WERI-Rb-1 (cell line): ENCODE data around the gene TBC1D10A.

Source experiments
- DNase-seq: peaks from one replicate; pipeline ENCODE4 v3.0.0-alpha.2; 2020
- H3K27ac ChIP-seq: fragments of 250-450 bp; sonication (Bioruptor Pico); 2 replicates; pipeline ENCODE4 v1.5.1; 2020; ENCODE audit warnings: mild to moderate bottlenecking, moderate library complexity
- H3K27me3 ChIP-seq: fragments of 250-450 bp; sonication (Bioruptor Pico); 2 replicates; pipeline ENCODE4 v1.5.1; 2021; ENCODE audit warnings: mild to moderate bottlenecking, low read depth, moderate library complexity; ENCODE audit not compliant: insufficient read depth, severe bottlenecking
- H3K36me3 ChIP-seq: fragments of 250-450 bp; sonication (Bioruptor Pico); 2 replicates; pipeline ENCODE4 v1.5.1; 2020; ENCODE audit warnings: mild to moderate bottlenecking, moderate library complexity
- H3K4me3 ChIP-seq: 2 replicates; pipeline ENCODE4 v1.5.1; 2011; ENCODE audit warnings: low read depth, mild to moderate bottlenecking, control low read depth, low read length
- H3K9me3 ChIP-seq: fragments of 250-450 bp; sonication (Bioruptor Pico); 2 replicates; pipeline ENCODE4 v1.5.1; 2021; ENCODE audit warnings: mild to moderate bottlenecking, moderate library complexity; ENCODE audit not compliant: severe bottlenecking
- TF ChIP-seq, protein P1 (sequence below): IDR thresholded peaks from 2 replicates; pipeline ENCODE4 v1.5.1; 2011; ENCODE audit warnings: low read depth, mild to moderate bottlenecking, control low read depth, inconsistent platforms, low read length

The TBC1D10A gene

GRCh38 chr22:30245181-30245984 lies 81.4 kb downstream of the TBC1D10A start:
- H3K9me3 ChIP-seq: no peaks in the 10 kb centered on the region
- peaks cover 8% of the 10 kb centered on the region; the same call in 1 of the 2 replicates for H3K36me3 ChIP-seq
- TF ChIP-seq, protein P1, sequence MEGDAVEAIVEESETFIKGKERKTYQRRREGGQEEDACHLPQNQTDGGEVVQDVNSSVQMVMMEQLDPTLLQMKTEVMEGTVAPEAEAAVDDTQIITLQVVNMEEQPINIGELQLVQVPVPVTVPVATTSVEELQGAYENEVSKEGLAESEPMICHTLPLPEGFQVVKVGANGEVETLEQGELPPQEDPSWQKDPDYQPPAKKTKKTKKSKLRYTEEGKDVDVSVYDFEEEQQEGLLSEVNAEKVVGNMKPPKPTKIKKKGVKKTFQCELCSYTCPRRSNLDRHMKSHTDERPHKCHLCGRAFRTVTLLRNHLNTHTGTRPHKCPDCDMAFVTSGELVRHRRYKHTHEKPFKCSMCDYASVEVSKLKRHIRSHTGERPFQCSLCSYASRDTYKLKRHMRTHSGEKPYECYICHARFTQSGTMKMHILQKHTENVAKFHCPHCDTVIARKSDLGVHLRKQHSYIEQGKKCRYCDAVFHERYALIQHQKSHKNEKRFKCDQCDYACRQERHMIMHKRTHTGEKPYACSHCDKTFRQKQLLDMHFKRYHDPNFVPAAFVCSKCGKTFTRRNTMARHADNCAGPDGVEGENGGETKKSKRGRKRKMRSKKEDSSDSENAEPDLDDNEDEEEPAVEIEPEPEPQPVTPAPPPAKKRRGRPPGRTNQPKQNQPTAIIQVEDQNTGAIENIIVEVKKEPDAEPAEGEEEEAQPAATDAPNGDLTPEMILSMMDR: no peak
- no peaks in the 10 kb centered on the region for H3K27me3 ChIP-seq
- H3K27ac ChIP-seq: peak overlapping the region; percentile 60
- peak overlapping the region; percentile 70 for H3K4me3 ChIP-seq
- peak; percentile 40 for DNase-seq

GRCh38 chr22:30244641-30245040 lies 82.1 kb downstream of the TBC1D10A start:
- Histone ChIP-seq H3K27ac (no peak overlapping the region), H3K9me3 (no peaks in the 10 kb centered on the region), H3K27me3 (no peaks in the 10 kb centered on the region), H3K4me3 (no peak overlapping the region), H3K36me3 (peaks cover 8% of the 10 kb centered on the region; the same call in 1 of the 2 replicates)
- TF ChIP-seq, protein P1: no peak
- no peak for DNase-seq

- H3K27ac ChIP-seq: no peak overlapping the region
- peaks cover 8% of the 10 kb centered on the region; the same call in 1 of the 2 replicates for H3K36me3 ChIP-seq
- H3K4me3 ChIP-seq: no peak overlapping the region
- H3K9me3 ChIP-seq: no peaks in the 10 kb centered on the region
- no peak for DNase-seq
- no peaks in the 10 kb centered on the region for H3K27me3 ChIP-seq
- TF ChIP-seq, protein P1: no peak
These were observed 82.7 kb downstream of the TBC1D10A start for GRCh38 chr22:30244066-30244465.

DNA sequence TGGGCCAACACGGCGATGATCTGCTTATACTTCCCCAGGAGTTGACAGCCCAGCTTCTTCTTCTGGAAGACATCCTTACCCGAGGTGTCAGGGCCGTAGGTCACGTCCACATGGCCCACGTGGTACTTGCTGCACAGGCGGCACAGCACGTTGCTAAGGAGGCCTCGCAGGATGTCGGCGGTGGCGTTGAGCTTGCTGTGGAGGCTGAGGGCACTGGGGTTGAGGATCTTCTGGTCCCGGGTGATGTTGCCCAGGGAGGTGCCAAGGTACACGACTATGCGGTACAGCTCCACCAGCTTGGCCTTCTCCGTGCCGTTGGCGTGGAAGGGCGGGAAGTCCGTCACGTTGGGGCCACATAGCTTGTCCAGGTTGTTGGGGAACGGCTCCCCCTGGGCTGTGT lies 83.1 kb downstream of the TBC1D10A start:
- Histone ChIP-seq H3K27me3 (no peaks in the 10 kb centered on the region), H3K4me3 (no peak overlapping the region), H3K27ac (no peak overlapping the region), H3K9me3 (no peaks in the 10 kb centered on the region), H3K36me3 (peaks cover 8% of the 10 kb centered on the region; the same call in 1 of the 2 replicates)
- DNase-seq: no peak
- TF ChIP-seq, protein P1: no peak
